Kidney (tissue), 14 donors: Measurements from ENCODE around the gene CEP57L1. TPM values are rescaled to one million over a fixed set of nuclear protein-coding genes. Genes with fewer than 3 reads are reported as not detected.

Experiments
- DNase-seq, 5 donors: peaks; one replicate each; pipeline ENCODE4 v3.0.0-alpha.2; 2013 to 2020
- FAIRE-seq: peaks from 2 replicates; lab custom pipeline; 2012; peaks lifted over from hg19 to GRCh38; lab: Jason Lieb, UNC
- H3K27ac ChIP-seq, 2 donors: one replicate each; pipeline ENCODE4 v1.7.0; 2013; ENCODE audit warnings: low read depth in 2 of 2, low read length in 2 of 2, inconsistent platforms in 1 of 2
- H3K27me3 ChIP-seq: one replicate; pipeline ENCODE4 v1.7.1; 2013; ENCODE audit warnings: low read length, inconsistent platforms; ENCODE audit not compliant: control insufficient read depth, insufficient read depth
- H3K36me3 ChIP-seq, 3 donors: one replicate each; pipeline versions ENCODE4 v1.7.0 to v1.7.1; 2013; ENCODE audit warnings: low read length in 3 of 3, control low read depth in 1 of 3, inconsistent platforms in 1 of 3; ENCODE audit not compliant: insufficient read depth in 3 of 3, control insufficient read depth in 2 of 3
- H3K4me1 ChIP-seq, 3 donors: one replicate each; pipeline versions ENCODE4 v1.7.0 to v1.7.1; 2013; ENCODE audit warnings: low read length in 3 of 3, inconsistent platforms in 1 of 3, low read depth in 1 of 3; ENCODE audit not compliant: control insufficient read depth in 2 of 3, insufficient read depth in 2 of 3
- H3K4me3 ChIP-seq, 3 donors: one replicate each; pipeline versions ENCODE4 v1.7.0 to v1.8.1; 2013; ENCODE audit warnings: low read length in 3 of 3, control low read depth in 1 of 3, inconsistent platforms in 1 of 3
- H3K9ac ChIP-seq, 3 donors: one replicate each; pipeline versions ENCODE4 v1.7.0 to v1.7.1; 2013; ENCODE audit warnings: low read length in 3 of 3, control low read depth in 1 of 3, inconsistent platforms in 1 of 3
- H3K9me3 ChIP-seq, 3 donors: one replicate each; pipeline versions ENCODE4 v1.7.0 to v1.7.1; 2013; ENCODE audit warnings: low read length in 3 of 3, control low read depth in 1 of 3, inconsistent platforms in 1 of 3; ENCODE audit not compliant: control insufficient read depth in 2 of 3, insufficient read depth in 1 of 3
- intact Hi-C: fragments of 100-400 bp; cut with DNase I; formaldehyde crosslinking; loops from one replicate; pipeline ENCODE4 v1.11.1; 2022
- polyA plus RNA-seq: library from polyadenylated mRNA; stranded (reverse); fragments of 350-450 nt; fragmentation: Illumina TruSeq; extraction: RNeasy Lipid Tissue Mini Kit (QIAGEN cat#74804); gene quantifications from one replicate; pipeline ENCODE4 v1.2.3, GENCODE V29; 2014; ENCODE audit warnings: low read depth, low replicate concordance; ENCODE audit not compliant: insufficient read depth
- total RNA-seq: library from RNA; stranded (reverse); fragmentation: NEBNext Ultra II Directional; extraction: Animal tissue kit (Norgen Biotek cat#: 25700); gene quantifications from one replicate; pipeline ENCODE4 v1.2.1, GENCODE V29; 2021
- TF ChIP-seq, protein P1 (sequence below): IDR thresholded peaks from 3 replicates; pipeline ENCODE4 v1.5.1; 2012; ENCODE audit warnings: mild to moderate bottlenecking, moderate library complexity, borderline replicate concordance; ENCODE audit not compliant: insufficient read depth; ENCODE audit errors: extremely low read depth
- donor health status: control.
- donor health status: control.
- donor health status: control.
- donor health status: control.
- donor health status: control.
- donor health status: DM: yes; HTN: yes; CAD: no.
- donor health status: Normal renal cell carcinoma (clear cell type).

Gene CEP57L1
- total and polyA plus RNA-seq, 2 donors from 2014 or later = 6.3 to 10.6 TPM

DNA sequence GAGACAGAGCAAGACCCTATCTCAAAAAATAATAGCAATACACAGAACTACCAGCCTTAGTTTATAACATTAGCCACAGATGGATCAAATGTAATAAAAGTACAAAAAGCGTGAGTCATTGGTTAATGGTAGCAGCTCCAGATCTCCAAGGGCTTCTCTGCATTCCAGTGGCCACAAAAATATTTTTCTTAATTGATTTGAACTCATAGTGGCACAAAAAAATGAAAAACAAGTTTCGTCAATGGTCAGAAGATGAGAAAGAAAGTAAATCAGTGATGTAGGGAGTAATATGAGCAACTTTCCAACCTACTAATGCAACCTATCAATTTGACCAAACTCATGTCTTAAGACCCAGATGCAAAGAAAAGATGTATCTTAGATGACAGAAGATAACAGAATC is 79.6 kb downstream of the CEP57L1 start:
- H3K4me3 ChIP-seq = no peak overlapping the region
- TF ChIP-seq, protein P1, sequence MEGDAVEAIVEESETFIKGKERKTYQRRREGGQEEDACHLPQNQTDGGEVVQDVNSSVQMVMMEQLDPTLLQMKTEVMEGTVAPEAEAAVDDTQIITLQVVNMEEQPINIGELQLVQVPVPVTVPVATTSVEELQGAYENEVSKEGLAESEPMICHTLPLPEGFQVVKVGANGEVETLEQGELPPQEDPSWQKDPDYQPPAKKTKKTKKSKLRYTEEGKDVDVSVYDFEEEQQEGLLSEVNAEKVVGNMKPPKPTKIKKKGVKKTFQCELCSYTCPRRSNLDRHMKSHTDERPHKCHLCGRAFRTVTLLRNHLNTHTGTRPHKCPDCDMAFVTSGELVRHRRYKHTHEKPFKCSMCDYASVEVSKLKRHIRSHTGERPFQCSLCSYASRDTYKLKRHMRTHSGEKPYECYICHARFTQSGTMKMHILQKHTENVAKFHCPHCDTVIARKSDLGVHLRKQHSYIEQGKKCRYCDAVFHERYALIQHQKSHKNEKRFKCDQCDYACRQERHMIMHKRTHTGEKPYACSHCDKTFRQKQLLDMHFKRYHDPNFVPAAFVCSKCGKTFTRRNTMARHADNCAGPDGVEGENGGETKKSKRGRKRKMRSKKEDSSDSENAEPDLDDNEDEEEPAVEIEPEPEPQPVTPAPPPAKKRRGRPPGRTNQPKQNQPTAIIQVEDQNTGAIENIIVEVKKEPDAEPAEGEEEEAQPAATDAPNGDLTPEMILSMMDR = no peak
- no peak for FAIRE-seq
- H3K4me1 ChIP-seq = no peaks in the 10 kb centered on the region
- H3K27ac ChIP-seq = no peak overlapping the region
- no peaks in the 10 kb centered on the region for H3K36me3 ChIP-seq
- intact Hi-C loops = no loop called here
- no peak overlapping the region for H3K9ac ChIP-seq
- peaks cover 0 to 5% (median 0%) of the 10 kb centered on the region in 3 donors for H3K9me3 ChIP-seq
- DNase-seq = no peak
- no peaks in the 10 kb centered on the region for H3K27me3 ChIP-seq

DNA sequence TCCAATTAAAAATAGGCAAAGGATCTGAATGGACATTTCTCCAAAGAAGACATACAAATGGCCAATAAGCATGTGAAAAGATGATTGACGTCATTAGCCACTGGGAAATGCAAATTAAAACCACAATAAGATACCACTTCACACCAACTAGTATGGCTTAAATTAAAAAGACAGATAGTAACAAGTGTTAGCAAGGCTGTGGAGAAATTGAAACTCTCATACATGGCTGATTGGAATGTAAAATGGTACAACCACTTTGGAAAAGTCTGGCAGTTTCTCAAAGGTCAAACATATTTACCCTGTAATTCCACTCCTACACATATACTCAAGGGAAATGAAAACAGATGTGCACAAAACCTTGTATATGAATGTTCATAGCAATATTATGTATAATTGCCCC is 83.6 kb downstream of the CEP57L1 start:
- DNase-seq = no peak
- Histone ChIP-seq H3K4me1 (peaks cover 0 to 4% (median 0%) of the 10 kb centered on the region in 3 donors), H3K9me3 (peaks cover 0 to 5% (median 0%) of the 10 kb centered on the region in 3 donors), H3K27me3 (no peaks in the 10 kb centered on the region), H3K27ac (no peak overlapping the region), H3K36me3 (no peaks in the 10 kb centered on the region), H3K9ac (no peak overlapping the region), H3K4me3 (no peak overlapping the region)
- intact Hi-C loops = no loop called here
- TF ChIP-seq, protein P1 = no peak
- FAIRE-seq = no peak

DNA sequence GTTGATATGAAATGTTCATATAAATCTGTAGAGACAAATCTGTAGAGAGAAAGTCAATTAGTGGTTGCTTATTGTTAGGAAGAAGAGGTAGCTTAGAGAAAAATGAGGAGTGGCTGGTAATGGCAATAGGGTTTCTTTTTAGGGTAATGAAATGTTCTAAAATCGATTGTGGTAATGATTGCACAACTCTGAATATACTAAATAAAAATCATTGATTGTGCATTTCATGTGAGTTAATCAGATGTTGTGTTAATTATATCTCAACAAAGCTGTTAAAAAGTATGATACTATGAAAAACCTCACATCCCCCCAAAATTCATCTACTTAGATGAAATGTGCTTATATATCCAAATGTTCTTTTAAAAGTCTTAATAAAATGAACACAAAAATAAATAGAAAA is 84.2 kb downstream of the CEP57L1 start:
- H3K27me3 ChIP-seq = no peaks in the 10 kb centered on the region
- H3K27ac ChIP-seq = no peak overlapping the region
- DNase-seq = no peak
- no peak for FAIRE-seq
- H3K4me3 ChIP-seq = no peak overlapping the region
- no peaks in the 10 kb centered on the region for H3K36me3 ChIP-seq
- peaks cover 0 to 4% (median 0%) of the 10 kb centered on the region in 3 donors for H3K4me1 ChIP-seq
- no peak overlapping the region for H3K9ac ChIP-seq
- peaks cover 0 to 5% (median 0%) of the 10 kb centered on the region in 3 donors for H3K9me3 ChIP-seq
- intact Hi-C loops = no loop called here
- TF ChIP-seq, protein P1 = no peak

GRCh38 chr6:109182578-109182977 is 87.3 kb downstream of the CEP57L1 start:
- intact Hi-C loops = loop anchor here (10.0 kb wide), 1 partner anchor 202 kb away; the partner anchor contains the start of gene CD164
- no peak overlapping the region for H3K27ac ChIP-seq
- H3K36me3 ChIP-seq = no peaks in the 10 kb centered on the region
- no peak for DNase-seq
- H3K4me3 ChIP-seq = peak overlapping the region in 1 of 3 donors; percentile 5
- peaks cover 0 to 4% (median under 1%) of the 10 kb centered on the region in 3 donors for H3K4me1 ChIP-seq
- no peak overlapping the region for H3K9ac ChIP-seq
- H3K9me3 ChIP-seq = peaks cover 0 to 5% (median 0%) of the 10 kb centered on the region in 3 donors
- H3K27me3 ChIP-seq = no peaks in the 10 kb centered on the region
- no peak for FAIRE-seq
- TF ChIP-seq, protein P1 = no peak
